GM10248 (cell line): ENCODE results near the gene NACA2.

ENCODE experiments used
- CTCF ChIA-PET: fragments of 300-600 bp; sonication (Branson Sonifier 250); formaldehyde crosslinking; extraction: SDS; loops from one replicate; lab custom pipeline; 2021; ENCODE audit warnings: antibody characterized with exemption; lab: Yijun Ruan, JAX
- POLR2A ChIA-PET: fragments of 350-650 bp; sonication (Branson Sonifier 250); formaldehyde crosslinking; extraction: SDS; loops from one replicate; lab custom pipeline; 2020; ENCODE audit warnings: antibody characterized with exemption; lab: Yijun Ruan, JAX
- DNase-seq: peaks from one replicate; pipeline ENCODE4 v3.0.0; 2012; ENCODE audit errors: extremely low spot score
- TF ChIP-seq, protein P1 (sequence below): IDR thresholded peaks from 2 replicates; pipeline ENCODE4 v1.5.1; 2012; ENCODE audit warnings: mild to moderate bottlenecking, low read depth; ENCODE audit errors: extremely low read depth, missing control alignments, control extremely low read depth

Gene NACA2

GRCh38 chr17:61598014-61598413 is 7.0 kb upstream of the NACA2 start:
- ChIA-PET CTCF (interaction anchor here (1.2 to 1.5 kb wide), 2 partner anchors 11 to 14 kb away, joined by 4 to 5 read pairs; no protein-coding TSS in a partner anchor), POLR2A (no interaction called here)

GRCh38 chr17:61597607-61598006 is 6.6 kb upstream of the NACA2 start:
- no peak for DNase-seq
- ChIA-PET POLR2A (no interaction called here), CTCF (interaction anchor here (1.2 to 1.5 kb wide), 2 partner anchors 11 to 14 kb away, joined by 4 to 5 read pairs; no protein-coding TSS in a partner anchor)
- TF ChIP-seq, protein P1, sequence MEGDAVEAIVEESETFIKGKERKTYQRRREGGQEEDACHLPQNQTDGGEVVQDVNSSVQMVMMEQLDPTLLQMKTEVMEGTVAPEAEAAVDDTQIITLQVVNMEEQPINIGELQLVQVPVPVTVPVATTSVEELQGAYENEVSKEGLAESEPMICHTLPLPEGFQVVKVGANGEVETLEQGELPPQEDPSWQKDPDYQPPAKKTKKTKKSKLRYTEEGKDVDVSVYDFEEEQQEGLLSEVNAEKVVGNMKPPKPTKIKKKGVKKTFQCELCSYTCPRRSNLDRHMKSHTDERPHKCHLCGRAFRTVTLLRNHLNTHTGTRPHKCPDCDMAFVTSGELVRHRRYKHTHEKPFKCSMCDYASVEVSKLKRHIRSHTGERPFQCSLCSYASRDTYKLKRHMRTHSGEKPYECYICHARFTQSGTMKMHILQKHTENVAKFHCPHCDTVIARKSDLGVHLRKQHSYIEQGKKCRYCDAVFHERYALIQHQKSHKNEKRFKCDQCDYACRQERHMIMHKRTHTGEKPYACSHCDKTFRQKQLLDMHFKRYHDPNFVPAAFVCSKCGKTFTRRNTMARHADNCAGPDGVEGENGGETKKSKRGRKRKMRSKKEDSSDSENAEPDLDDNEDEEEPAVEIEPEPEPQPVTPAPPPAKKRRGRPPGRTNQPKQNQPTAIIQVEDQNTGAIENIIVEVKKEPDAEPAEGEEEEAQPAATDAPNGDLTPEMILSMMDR: no peak

More at GRCh38 chr17:61598014-61598413, 7.0 kb upstream of the NACA2 start:
- no peak for DNase-seq
- TF ChIP-seq, protein P1: no peak

GRCh38 chr17:61595418-61596186 is 4.6 kb upstream of the NACA2 start:
- POLR2A ChIA-PET: no interaction called here
- CTCF ChIA-PET: no interaction called here
- TF ChIP-seq, protein P1: no peak
- no peak for DNase-seq

DNA sequence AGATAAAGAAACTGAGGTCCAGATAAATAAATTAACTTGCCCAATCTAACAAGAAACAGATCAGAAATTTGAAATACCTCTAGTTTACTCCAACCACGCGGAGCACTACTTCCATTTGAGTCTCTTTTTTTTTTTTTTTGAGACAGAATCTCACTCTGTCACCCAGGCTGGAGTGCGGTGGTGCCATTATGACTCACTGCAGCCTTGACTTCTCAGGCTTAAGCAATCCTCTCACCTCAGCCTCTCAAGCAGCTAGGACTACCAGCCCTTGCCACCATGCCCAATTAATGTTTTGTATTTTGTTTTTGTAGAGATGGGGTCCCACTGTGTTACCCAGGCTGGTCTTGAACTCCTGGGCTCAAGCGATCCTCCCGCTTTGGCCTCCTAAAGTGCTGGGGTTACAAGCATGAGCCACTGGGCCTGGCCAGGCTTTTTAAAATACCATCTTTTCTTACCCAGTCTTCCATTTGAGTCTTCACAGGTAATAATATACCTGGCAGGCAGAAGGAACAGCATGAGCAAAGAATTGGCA is 3.3 kb upstream of the NACA2 start:
- CTCF ChIA-PET: no interaction called here
- no peak for DNase-seq
- POLR2A ChIA-PET: no interaction called here
- TF ChIP-seq, protein P1: no peak

- TF ChIP-seq, protein P1: no peak
- no peak for DNase-seq
- CTCF ChIA-PET: no interaction called here
- POLR2A ChIA-PET: no interaction called here
These were observed 2.4 kb upstream of the NACA2 start for GRCh38 chr17:61593426-61593825.

GRCh38 chr17:61591930-61592329 is 911 bp upstream of the NACA2 start:
- no peak for DNase-seq
- ChIA-PET POLR2A (no interaction called here), CTCF (no interaction called here)
- TF ChIP-seq, protein P1: no peak
